Hypothalamus (tissue), 51 donors: ENCODE measurements around the gene PLA2G2F.

ENCODE experiments used
- DNase-seq, 51 donors: peaks; one replicate each; lab custom pipeline; 2025; lab: John Stamatoyannopoulos, UW

PLA2G2F gene

DNA sequence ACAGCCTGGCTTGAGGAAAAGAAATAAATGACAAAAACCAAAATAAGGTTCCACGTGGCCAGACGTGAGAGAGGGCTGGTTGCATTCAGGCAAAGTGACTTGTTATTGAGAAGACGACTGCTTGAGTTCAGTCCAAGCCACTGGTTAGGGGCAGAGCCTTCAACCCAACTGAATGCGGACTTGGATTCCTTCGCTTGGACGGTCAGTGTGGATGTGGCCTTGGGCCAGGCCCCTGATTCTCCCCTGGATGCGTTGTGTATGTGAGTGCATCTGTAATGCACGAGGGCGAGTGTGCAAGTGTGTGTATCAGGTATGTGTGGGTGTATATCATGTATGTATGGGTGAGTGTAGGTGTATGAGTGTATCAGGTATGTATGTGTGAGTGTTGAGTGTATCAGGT lies 1.9 kb downstream of the PLA2G2F start:
- no peak for DNase-seq

DNA sequence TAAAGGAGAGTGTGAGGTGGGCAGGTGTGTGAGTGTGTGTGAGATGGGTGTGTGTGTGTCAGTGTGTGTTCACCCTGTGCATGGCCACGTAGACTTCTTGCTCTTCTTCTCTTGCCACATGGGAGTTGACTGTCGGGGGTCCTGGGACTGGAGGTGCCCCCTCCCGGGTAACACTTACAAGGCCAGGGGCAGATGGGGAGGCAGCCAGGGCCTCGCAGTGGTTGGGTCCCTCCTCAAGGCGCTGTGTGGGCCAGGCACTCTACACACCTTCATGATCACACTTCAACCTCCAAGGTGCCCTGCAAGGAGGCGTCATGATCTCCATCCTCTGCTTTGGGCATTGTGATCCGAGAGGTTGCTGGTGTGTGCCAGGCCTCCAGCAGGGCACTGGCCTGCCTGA lies 2.3 kb downstream of the PLA2G2F start:
- DNase-seq = no peak

DNA sequence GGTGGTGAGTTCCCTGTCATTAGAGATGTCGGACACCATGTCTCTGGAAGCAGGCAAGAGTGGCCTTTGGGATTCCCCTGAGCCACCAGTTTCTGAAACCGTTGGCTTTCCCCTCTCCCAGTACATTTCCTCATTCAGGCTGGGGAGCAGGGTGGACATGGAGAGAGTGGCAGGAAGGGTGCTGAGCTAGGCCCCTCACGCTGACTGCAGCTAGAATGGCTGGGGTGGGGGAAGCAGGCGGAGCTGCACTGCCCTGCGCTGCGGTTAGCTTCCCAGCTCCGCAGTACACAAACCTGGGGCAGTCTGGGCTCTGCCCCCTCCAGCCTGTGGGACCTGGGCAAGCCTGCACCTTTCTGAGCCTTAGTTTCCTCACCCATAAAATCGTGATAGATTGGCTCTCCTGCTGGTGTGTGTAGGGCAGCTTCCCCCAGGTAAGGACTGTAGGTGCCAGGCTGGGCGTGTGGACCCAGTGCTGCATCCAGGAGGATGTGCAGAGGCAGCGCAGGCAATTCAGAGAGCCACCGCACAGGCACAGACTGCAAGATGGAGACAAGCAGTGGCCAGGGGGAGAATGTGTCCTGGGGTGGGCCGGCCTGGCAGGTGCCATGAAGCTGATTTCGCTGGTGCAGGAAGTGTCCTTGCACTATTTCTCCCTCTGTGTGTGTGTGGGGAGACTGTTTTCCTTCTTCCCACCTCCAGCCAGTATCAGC lies 3.0 kb downstream of the PLA2G2F start:
- no peak for DNase-seq

DNA sequence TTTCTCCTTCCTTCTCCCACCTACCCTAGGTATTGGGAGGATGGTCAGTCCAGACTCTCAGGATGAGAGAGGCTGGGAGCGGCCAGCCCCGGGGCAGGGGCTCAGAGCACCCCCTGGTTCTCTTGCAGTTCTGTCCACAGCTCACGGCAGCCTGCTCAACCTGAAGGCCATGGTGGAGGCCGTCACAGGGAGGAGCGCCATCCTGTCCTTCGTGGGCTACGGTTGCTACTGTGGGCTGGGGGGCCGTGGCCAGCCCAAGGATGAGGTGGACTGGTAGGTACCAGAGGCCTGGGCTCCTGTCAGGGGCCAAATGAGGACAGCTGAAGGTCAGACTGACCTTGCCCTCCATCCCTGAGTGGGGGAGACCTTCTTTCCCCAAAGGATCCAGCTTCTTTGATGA lies 4.2 kb downstream of the PLA2G2F start:
- no peak for DNase-seq

DNA sequence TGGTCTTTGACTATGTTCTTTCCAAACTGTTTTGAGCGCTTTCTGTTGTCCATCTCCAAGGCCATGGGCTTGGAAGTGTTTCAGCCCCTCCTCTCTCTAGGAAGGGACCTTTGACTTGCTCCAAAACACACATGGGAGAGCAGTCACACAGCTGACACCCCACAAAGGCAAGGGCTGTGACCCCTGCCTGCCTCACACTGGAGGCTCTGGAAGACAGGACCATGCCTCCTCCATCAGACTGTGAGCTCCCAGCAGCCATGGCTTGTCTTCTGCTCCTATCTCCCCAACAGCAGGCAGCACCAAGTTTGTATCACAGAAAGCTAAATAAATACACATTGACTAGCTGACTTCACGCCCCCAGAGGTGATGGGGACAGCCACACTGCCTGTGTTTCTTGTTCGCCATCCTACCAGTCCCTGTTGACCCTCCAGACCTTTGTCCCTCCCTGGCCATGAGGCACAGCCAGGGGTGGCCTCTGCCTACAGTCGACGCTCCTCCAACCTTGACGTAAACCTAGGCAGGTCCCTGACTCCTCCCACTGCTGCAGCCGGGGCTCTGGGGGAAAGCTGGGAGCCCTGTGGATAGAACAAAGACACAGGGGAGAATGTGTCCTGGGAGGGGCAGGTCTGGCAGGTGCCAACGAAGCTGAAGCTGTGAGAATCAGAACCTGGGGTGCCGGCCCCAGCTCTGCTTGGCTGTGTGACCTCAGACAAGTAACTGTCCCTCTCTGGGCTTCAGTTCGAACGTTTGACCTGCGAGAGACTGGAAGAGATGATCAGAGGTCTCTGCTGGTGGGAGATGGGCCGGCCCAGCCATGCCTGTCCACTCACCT lies 4.8 kb downstream of the PLA2G2F start:
- no peak for DNase-seq

DNA sequence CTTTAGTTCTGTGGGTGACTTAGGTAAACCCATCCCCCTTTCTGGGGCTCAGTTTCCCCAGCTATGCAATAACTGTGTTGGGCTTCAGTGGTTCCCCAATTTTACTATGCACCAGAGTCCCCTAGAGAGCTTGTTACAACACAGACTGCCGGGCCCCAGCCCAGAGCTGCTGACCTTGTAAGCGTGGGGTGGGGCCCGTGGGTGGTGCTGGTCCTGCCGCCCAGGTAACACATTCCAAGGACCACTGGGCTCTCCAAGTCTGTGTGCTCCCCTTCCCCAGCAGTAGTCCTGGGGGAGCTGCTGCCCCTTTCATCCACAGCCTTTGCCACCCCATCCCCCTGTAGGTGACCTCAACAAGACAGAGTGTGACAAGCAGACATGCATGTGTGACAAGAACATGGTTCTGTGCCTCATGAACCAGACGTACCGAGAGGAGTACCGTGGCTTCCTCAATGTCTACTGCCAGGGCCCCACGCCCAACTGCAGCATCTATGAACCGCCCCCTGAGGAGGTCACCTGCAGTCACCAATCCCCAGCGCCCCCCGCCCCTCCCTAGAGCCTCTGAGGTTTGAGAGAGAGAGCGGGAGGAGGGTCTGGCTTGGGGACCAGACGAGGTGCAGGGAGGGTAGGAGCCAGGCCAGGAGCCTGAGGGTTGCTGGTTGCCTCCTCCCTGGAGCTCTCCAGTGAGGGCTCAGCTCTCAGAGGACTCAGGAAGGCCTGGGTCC lies 8.9 kb downstream of the PLA2G2F start:
- no peak for DNase-seq

DNA sequence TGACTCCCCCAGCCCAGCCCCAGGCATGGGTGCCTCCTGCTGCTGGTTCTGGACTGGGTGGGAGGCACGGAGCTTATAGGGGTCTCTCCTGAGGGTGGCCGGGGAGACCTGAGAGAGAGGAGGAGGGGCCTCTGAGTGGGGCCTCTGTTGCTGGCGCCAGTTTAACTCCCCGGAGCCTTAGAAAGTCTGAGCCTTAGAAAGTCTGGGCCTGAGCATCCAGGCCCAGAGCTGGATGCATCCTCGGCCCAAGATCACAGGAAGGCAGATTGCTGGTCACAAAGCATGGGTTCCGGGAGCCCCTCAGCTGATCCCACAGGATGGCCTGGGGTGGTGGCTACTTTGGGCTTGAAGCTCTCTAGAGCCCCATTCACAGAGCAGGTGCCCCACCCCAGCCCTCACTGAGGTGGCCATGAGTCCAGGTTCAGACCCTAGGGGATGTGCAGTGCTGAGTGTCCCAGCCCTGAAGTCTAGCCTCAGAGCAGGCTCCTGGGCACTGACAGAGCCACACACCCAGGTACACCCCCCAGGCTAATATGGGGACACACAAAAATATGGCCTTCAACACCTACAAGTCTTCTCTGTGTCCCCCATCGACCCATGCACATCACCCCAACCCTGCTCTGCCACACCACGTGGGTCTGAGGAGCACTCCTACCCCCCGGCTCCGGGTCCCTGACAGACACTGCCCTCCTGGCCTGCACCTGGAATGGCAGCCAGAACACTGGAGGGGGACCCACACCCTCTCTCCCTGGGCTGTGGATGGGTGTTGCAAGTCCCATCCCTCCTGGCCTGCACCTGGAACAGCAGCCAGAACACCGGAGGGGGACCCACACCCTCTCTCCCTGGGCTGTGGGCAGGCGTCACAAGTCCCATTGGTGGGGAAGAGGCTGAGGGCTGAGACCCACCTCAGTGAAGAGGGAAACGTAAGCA lies 9.7 kb downstream of the PLA2G2F start:
- DNase-seq = no peak

DNA sequence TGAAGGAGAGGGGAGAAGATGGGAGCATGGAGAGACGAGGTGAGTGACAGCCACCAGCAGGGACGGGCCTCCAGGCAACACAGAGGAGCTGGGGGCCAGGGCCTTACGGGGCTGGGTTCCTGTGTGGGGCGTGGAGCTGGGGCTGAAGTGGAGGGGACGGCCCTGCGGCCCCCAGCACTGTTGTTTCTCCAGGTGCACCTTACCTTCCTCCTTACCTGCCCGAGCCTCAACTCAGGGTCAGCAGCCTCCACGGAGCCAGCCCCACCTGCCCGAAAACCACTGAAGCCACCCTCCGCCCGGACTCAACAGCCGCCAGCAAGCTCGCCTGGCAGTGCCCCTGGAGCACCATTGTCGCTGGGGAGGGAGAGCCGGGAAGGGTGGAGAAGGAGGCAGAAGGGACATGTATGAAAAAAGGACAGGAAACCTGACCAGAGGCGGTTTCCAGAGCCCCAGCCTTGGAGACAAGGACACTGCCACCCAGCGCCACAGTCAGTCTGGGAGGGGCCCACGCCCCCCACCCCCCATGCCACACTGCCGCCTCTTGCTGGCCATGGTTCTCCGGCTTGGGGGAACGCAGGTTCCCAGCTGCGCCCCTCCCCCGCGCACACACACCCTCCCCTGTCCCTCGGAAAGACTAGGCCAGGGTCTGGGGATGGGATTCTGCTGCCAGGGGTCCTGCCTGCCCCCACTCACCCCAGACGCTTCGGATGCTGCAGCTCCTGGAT lies 10.6 kb downstream of the PLA2G2F start:
- no peak for DNase-seq

DNA sequence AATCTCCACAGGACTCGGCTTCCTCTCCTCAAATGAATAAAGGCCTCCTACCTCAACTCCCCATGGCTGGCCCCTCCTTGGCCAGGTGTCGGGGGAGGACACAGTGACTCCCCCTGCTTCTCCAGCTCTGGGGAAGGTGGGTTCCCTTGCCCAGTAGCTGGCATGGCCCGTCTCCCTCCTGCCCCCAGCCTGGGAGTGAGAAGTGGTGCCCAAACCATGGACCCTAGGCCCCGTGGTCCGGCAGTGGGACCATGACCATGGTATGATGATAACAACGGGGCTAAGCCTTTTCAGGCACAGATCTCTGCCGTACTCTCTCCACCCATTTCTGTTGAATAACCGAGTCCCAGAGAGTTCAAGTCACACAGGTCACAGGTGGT lies 11.2 kb downstream of the PLA2G2F start:
- no peak for DNase-seq

DNA sequence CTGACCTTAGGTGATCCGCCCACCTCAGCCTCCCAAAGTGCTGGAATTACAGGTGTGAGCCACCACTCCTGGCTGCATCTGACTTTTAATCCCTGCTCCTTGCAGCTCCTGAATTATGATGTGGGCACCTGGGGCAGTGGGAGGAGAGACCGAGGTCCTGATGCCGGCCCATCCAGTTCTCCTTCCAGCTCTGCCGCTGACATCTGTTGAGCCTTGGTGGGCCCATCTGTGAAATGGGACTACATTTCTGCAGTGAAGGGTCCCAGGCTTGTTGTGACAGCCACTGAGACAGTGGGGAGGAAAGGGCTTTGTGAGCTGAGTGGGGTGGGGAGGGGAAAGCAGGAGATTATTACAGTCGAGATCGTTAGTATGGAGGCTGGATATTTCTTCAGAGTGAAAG lies 11.8 kb downstream of the PLA2G2F start:
- DNase-seq = no peak

DNA sequence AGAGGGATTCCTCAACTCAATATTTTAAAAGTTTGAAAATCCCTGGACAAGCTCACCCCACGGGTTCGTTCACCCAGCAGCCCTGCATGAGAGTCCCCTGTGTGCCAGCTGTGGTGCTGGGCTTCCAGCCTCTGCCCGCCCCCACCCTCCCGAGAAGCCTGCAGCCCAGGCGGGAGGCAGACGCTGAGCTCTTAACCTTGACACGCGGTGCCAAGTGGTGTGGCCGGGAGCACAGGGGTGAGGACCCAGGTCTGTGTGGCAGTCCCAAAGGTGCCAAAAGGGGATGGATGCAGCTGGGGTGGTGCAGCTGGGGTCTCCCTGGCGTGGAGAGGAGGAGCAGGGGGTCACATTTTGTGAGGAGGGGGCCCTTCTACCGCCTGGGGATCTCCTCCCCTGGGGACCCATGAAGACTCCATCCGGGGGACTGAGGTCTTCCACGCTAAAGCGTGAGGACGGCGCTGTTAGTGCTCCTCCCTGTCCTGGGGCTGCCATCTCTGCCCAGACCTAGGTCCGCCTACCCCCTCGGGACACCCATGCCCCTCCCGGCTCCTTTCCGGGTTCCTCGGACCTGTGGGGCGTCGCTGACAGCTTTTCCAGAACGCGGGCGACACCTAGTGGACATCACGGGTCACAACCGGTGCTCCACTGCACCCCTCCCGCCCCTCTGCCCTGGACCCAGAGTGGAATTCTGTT lies 12.9 kb downstream of the PLA2G2F start:
- peak in 50 of 51 donors; percentile 26 to 85 (median 71) for DNase-seq

DNA sequence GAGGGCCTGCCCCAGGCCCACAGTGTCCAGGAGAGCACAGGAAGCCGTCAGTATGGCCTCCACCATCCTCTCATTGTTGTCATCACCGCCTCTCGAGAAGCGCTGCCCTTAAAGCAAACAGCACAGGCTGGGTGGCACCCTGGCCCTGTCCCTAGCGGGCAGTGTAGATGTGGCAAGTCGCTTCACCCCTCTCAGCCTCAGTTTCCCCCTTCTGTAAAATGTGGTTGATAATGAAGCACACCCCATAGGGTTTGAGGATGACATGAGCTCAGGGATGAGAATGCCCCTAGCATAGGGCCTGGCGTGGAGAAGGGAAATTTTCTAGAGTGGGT lies 13.4 kb downstream of the PLA2G2F start:
- peak in 1 of 51 donors; percentile 45 for DNase-seq

DNA sequence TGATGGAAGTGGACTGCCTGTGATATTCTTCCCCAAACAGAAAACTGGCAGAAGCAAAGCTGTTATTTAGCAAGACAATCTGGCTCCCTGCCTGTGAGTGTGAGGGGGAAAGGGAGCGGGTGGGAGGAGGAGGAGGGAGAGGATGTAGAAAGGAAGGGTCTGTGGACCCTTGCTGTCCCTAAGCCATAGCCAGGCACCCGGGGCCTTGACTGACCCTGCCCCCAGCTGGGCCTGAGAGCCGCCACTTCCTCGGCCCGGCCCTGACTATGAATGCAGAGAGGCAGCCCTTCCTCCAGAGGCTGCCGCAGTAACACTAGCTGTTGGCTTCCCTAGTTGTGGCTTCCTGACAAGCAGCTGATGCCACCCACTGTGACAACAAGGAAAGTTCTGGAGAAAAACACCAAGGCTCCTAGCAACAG lies 13.9 kb downstream of the PLA2G2F start:
- peak in 41 of 51 donors; percentile 12 to 79 (median 56) for DNase-seq

DNA sequence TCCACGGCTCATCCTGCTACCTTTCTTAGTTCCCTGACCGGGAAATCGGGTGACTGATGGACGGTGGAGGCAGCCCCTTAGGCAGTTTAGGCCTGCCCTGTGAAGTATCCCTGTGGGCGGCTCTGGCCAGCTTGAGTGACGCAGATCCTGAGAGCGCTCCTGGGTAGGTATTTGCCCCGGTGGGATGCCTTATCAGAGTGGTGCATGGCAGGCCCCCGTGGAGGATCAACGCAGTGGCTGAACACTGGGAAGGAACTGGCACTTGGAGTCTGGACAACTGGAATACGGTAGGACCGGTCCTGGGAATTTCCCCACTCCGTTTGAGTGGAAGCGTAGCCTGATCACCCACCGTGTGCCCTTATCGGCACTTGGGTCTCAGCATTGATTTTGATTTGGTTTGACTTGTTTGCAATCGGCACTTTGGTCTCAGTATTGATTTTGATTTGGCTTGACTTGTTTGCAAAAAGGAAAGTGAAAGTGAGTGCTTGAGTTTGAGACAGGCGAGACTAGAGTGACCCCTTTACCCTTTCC lies 15.2 kb downstream of the PLA2G2F start:
- DNase-seq = no peak

DNA sequence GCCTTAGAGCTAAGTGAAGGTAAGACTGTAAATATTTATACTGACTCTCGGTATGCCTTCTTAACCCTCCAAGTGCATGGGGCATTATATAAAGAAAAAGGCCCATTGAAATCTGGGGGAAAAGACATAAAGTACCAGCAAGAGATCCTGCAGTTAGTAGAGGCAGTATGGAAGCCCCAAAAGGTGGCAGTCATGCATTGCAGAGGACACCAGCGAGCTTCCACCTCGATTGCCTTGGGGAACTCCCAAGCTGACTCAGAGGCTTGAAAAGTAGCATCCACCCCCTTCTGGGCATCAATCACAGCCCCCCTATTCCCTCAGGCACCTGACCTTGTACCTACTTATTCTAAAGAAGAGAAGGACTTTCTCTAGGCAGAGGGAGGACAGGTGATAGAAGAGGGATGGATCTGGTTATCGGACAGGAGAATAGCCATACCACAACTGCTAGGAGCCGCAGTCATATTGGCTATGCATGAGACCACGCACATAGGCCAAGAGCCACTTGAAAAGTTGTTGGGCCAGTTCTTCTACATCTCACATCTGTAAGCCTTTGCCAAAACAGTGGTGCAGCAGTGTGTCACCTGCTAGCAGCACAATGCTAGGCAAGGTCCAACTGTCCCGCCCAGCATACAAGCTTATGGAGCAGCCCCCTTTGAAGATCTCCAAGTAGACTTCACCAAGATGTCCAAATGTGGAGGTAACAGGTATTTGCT lies 19.4 kb downstream of the PLA2G2F start:
- DNase-seq = no peak

DNA sequence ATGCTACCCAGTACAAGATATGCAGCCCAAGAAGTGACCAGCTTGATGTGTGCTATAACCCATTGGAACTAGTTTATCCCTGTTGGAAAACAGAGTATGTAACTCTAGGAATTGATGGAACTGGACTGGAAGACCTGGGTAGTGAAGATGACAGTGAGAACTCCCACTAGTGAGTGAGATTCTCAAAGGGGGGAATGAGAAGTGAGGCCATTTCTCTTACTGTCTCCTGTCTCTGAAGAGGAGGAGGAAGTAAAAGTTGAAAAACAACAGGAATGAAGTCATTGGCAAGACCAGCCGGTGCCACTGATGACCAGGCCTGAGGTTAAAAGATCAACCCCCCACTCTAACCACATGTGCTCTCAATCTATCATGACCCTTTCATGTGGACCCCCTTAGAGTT lies 20.9 kb downstream of the PLA2G2F start:
- no peak for DNase-seq

DNA sequence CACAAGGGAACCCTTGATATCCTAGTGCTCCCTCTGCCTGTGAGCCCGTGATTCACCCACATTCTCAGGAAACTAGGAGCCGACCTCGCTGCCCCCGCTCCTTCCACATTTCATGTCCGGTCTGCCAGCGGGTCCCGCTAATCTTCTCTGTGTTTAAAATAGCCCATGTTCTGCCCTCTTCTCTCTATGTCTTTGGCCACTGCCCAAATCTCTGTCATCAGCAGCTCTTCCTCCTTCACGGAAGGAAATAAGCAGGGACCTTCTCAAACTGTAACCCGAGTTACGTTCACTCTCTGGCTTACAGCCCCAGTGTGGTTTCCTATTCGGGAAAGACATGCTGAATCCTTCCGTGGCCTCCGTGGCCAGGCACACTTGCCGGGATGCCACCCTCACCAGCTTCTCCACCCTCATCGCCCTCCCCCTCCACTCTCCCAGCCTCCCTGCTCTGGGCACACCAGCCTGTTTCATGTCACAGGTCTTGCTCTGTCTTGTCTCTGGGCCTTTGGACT lies 25.6 kb downstream of the PLA2G2F start:
- peak in 21 of 51 donors; percentile 13 to 60 (median 26) for DNase-seq

DNA sequence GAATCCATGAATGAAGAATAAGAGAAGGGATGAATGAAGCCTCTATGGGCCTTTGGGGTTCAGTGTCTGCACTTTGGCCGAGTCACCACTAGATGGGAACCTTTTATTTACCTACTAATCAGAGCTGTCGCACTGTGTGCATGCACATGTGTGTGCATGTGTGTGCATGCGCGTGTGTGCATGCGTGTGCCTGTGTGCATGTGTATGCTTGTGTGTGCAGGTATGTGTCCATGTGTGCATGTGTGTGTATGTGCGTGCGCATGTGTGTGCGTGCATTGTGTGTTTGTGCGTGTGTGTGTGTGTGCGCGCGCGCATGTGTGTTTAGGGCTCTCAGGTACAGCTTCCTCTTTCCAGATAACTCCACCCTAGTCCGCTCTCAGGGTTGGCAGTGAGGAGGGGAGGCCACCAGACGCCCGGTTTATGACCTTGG lies 26.4 kb downstream of the PLA2G2F start:
- no peak for DNase-seq
